Cardiac septum (tissue), 1 donor: Measurements from ENCODE around the gene NPDC1. TPM values are rescaled to one million over a fixed set of nuclear protein-coding genes. Genes with fewer than 3 reads are reported as not detected.
"Not testable (repeated sequence)": the region's sequence is repeated elsewhere in the genome, so short reads cannot be mapped to it uniquely, and the experiment has no call there.

Experiments
- DNase-seq: peaks from one replicate; pipeline ENCODE4 v3.0.0-alpha.2; 2020; ENCODE audit warnings: low spot score
- intact Hi-C: fragments of 100-400 bp; cut with DNase I; formaldehyde crosslinking; loops from one replicate; pipeline ENCODE4 v1.14.0; 2022
- total RNA-seq: library from RNA; stranded (reverse); fragmentation: NEBNext Ultra II Directional; extraction: Animal tissue kit (Norgen Biotek cat#: 25700); gene quantifications from one replicate; pipeline ENCODE4 v1.2.1, GENCODE V29; 2021
- donor health status: DM: no; HTN: no; CAD: no.

Gene NPDC1
- total RNA-seq, 1 donor from 2014 or later = 96.4 TPM

- intact Hi-C loops, DNase-seq: not testable (repeated sequence)
Measured at GRCh38 chr9:137004285-137004684, 41.7 kb downstream of the NPDC1 start.

DNA sequence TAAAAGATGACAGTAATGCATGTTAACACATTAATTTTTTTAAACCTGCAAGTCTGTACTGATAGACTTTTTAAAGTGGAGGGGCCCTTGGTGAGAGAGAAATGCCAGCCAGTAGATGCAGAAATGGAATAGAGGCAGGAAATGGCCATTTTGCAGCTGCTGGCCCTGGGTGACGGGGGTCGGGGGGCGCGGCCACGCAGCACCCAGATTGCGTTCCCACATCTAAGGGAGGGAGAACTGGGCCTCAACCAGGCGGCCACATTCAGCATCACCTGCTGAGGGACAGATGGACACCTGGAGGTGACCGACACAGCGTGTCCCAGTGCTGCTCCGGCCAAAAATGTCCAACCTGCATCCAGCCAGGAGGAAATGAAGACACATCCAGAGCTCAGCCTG, 43.3 kb downstream of the NPDC1 start:
- intact Hi-C loops = no loop called here
- no peak for DNase-seq

DNA sequence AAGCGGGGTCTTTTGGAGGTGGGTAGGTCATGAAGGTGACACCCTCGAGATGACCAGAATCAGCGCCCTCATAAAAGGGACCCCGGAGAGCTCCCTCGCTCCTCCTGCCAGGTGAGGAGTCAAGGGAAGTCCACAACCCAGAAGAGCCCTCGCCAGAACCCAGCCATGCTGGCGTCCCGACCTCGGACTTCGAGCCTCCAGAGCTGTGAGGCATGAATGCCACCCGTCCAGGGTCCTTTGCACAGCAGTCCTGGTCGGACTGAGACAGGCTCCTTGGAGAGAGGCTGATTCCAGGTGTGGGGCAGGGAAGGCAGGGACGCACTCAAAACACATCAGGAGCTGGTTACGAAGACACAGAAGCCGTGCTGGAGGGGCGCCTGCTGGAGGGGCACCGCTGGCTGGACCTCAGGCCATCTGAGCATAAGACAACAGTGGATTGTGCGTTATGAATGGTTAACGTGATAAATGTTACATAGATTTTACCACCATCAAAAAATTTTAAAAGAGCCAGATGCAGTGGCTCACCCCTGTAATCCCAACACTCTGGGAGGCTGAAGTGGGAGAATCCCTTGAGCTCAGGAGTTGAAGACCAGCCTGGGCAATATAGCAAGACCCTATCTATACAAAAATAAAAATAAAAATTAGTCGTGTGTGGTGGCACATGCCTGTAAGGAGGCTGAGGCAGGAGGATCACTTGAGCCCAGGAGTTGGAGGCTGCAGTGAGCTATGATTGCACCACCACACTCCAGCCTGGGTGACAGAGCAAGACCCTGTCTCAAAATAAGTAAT, 43.9 kb downstream of the NPDC1 start:
- intact Hi-C loops = no loop called here

DNA sequence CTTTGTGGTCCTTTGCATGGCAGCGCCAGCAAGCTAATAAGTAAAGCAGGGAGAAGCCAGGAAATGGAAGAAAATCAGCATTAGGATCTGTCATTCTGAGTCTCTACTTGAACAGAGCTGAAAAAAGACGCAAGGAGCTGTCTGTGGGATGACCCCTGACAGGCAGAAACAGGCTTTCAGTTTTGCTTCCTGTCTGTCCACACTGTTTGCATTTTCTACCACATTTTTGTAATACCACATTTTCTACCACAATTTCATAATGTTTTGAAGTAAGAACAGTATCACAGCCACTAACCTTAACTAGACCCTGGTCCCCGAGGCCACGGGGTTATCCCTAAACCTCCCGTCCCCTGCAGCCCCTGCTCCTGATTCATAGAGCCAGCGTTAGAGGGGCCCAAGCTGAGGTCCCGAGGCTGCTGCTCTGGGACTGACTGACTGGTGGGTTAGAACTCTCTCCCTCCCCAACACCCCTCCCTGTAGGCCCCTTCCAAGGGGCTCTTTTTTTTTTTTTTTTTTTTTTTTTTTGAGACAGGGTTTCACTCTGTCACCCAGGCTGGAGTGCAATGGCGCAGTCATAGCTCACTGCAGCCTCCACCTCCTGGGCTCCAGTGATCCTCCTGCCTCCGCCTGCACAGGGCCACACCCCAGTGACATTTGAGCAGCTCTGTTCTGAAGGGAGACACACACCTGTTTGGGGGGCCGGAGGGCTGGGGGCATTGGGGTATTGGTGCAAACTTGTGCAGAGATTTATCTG, 45.6 kb downstream of the NPDC1 start:
- intact Hi-C loops = no loop called here

More for the DNA sequence above, 43.9 kb downstream of the NPDC1 start:
- DNase-seq = no peak

DNA sequence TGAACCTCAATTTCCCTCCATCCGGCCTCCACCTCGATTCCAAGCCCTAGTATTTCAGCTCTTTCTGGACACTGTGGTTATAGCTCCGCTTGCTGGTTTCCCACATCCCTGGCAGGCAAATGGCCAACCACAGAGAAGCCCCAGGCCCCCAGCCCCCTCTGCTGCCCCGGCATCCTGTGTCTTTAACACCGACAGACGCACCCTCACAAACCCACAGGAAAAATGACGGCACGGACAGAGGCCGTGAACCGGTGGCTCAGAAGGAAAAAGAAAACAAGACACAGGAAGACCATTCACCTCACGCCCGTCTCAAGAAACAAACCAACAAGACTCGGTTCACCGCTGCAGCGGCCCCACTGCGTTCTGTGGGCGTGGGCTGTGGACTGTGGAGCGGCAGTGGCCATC, 48.1 kb downstream of the NPDC1 start:
- no peak for DNase-seq
- intact Hi-C loops = no loop called here

More for the DNA sequence above, 45.6 kb downstream of the NPDC1 start:
- no peak for DNase-seq

DNA sequence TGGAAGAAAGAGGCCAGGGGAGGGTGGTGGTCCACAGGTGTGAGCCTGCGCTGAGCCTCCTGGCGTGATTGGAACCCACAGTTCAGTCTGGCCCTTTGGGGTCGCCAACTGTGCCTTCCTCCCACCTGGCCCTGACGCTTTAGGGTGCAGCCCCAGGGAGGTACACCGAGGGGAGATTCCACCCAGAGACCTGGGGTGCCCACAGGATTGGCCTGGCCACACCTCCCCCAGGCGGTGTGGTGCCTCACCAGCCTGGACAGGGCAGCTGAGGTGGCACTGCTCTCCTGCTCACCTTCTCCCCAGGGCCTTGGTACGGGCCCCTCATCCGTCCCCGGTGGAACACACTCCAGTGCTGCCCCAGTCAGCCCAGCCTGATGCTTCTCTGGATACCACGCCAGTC, 48.6 kb downstream of the NPDC1 start:
- intact Hi-C loops = no loop called here
- DNase-seq = no peak

DNA sequence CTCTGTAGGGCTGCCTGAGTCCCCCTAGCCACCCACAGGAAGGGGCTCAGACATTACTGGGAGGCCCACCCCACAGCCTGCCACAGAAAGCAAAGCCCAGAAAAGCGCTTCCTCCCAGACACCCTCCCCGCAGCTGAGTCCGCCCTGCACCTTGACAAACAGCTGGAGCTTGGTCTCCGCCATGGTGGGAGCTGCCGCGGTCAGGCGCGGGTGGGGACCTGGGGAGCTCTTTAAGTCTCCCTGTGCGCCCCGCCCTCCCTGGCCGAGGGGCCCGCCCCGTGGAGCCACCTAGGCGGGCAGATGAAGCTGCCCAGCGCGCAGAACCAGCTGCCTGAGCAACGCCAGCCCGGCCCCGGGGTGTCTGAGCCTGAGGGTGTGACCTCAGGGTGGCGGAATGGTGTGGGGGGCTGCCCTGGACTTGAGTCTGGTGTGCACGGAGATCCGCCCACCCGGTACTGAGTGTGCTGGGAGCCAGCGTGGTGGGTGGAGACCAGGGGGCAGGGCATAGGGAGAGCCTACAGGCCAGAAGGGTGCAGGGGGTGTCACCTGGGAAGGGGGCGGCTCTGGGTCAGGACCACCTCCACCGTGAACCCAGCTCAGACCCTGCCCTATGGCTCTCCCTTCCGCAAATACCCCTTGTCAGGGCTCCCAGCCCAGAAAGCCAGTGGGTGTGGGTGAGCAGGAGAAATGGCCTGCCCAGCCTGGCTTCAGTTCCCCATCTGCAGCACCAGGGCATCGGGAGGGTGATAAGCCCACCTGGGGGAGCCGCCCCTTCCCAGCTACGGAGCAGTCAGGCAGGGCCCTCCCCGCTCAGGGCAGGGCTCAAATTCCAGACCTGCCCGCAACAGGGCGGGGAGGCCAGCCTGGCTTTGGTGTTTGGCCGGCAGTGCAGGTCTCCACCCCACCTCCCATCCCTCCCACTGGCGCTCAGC, 49.4 kb downstream of the NPDC1 start, which contains the start of gene CLIC3:
TSS of gene CLIC3 (minus strand) at position 208 of the 932 bp plus-strand sequence. CDS start at position 183, 25 bp downstream.
- intact Hi-C loops = no loop called here
- DNase-seq = no peak

GRCh38 chr9:136995772-136996311, 50.1 kb downstream of the NPDC1 start:
- intact Hi-C loops = no loop called here
- no peak for DNase-seq

- intact Hi-C loops = no loop called here
- DNase-seq = no peak
Measured at GRCh38 chr9:136995362-136995761, 50.6 kb downstream of the NPDC1 start.

- intact Hi-C loops = no loop called here
- no peak for DNase-seq
Measured at GRCh38 chr9:136994888-136995230, 51.1 kb downstream of the NPDC1 start.

GRCh38 chr9:136994180-136994887, 51.6 kb downstream of the NPDC1 start:
- intact Hi-C loops = no loop called here
- DNase-seq = no peak

DNA sequence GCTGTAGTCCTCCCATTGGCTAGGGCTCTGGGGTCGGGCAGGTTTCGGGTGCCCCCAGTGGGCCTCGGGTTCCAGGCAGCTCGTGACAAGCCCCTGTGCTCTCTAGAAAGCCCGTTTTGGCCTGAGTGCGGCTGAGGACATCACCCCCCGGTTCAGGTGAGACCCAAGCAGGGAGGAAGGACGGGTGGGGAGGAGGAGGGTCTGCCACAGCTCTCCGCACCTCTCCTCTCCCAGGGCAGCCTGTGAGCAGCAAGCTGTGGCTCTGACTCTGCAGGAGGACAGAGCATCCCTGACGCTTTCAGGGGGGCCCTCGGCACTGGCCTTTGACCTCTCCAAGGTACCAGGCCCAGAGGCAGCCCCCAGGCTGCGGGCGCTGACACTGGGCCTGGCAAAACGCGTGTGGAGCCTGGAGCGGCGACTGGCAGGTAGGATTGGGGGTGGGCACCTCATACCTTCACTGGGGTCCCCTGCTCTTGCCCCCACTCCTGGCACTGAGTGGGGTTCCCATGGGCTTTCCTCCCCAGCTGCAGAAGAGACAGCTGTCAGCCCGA, 53.1 kb downstream of the NPDC1 start:
- DNase-seq = no peak
- intact Hi-C loops = loop anchor here (2.0 kb wide), 1 partner anchor 16 kb away; the partner anchor contains the start of gene PTGDS

- intact Hi-C loops = loop anchor here (2.0 kb wide), 1 partner anchor 15 kb away; the partner anchor contains the start of gene PTGDS
- DNase-seq = peak; percentile 98
Measured at GRCh38 chr9:136991993-136992818, 53.8 kb downstream of the NPDC1 start, which contains the start of gene PAXX. Gene PAXX (plus strand): TSS chr9:136992422. CDS start chr9:136992444, 22 bp downstream.

DNA sequence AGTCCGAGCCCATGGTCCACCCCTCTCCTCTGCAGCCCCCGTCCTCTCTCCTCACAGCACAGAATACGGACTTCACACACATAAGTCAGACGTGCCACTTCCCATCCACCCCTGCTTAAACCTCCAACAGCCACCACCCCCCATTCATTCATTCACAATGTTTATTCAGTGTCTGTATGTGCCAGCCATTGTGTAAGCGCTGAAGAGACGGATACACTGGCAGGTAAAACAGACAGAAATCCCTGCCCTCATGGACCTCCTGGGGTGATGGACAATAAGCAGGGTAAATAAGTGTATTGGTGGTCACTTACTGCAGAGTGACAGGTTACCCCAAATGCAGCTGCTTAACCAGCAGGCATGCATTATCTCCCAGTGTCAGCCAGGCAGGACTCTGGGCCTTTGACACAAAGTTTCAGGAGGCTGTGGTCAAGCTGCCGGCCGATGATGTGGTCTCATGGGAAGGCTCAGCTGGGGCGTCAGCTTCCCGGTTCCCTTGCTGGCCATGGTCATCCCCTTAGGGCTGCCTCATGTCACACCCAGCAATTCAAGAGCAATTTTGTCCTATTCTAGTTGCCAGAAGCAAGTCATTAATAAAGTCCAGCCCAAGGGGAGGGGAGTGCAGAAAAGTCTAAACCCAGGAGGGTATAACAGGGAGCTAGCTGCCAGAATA, 55.6 kb downstream of the NPDC1 start:
- DNase-seq = no peak
- intact Hi-C loops = no loop called here
